WTC11 (cell line): Measurements from ENCODE around the gene CDH18. TPM values are rescaled to one million over a fixed set of nuclear protein-coding genes. Genes with fewer than 3 reads are reported as not detected.

ENCODE experiments used
- ATAC-seq: fragments of 200-7000 bp; cut with Tn5 transposase; 2 replicates; pipeline ENCODE4 v1.10.0; 2021; ENCODE audit warnings: mild to moderate bottlenecking, moderate library complexity
- CTCF ChIA-PET: fragments of 300-600 bp; sonication (Branson Sonifier 250); formaldehyde crosslinking; loops from one replicate; lab custom pipeline; 2021; ENCODE audit warnings: antibody characterized with exemption; lab: Charles Lee
- POLR2A ChIA-PET: fragments of 350-600 bp; sonication (Branson Sonifier 250); formaldehyde crosslinking; loops from one replicate; lab custom pipeline; 2021; ENCODE audit warnings: antibody characterized with exemption; lab: Charles Lee
- DNase-seq: peaks from one replicate; pipeline ENCODE4 v3.0.0; 2021; ENCODE audit warnings: low spot score
- H3K27ac Mint-ChIP-seq: 2 replicates; pipeline ENCODE4 v1.8.0; 2021; ENCODE audit warnings: mixed read lengths
- H3K27me3 Mint-ChIP-seq: 2 replicates; pipeline ENCODE4 v1.8.0; 2021; ENCODE audit warnings: low read depth, mild to moderate bottlenecking, moderate library complexity, mixed read lengths
- H3K36me3 Mint-ChIP-seq: 2 replicates; pipeline ENCODE4 v1.8.0; 2021; ENCODE audit warnings: mixed read lengths
- H3K4me1 Mint-ChIP-seq: 2 replicates; pipeline ENCODE4 v1.8.0; 2022; ENCODE audit warnings: mixed read lengths
- H3K4me3 Mint-ChIP-seq: 2 replicates; pipeline ENCODE4 v1.8.0; 2021; ENCODE audit warnings: mild to moderate bottlenecking, moderate library complexity, mixed read lengths
- H3K9me3 Mint-ChIP-seq: 2 replicates; pipeline ENCODE4 v1.8.0; 2021; ENCODE audit warnings: mixed read lengths
- ATF2 ChIP-seq: sonication (generic); formaldehyde crosslinking; IDR thresholded peaks from 2 replicates; pipeline ENCODE4 v1.8.1; 2022; ENCODE audit warnings: low read depth, missing genetic modification reagents, borderline replicate concordance
- CBFB ChIP-seq: sonication (generic); formaldehyde crosslinking; IDR thresholded peaks from 2 replicates; pipeline ENCODE4 v1.8.1; 2022; ENCODE audit warnings: mild to moderate bottlenecking, low read depth, missing genetic modification reagents
- ELF4 ChIP-seq: sonication (generic); formaldehyde crosslinking; IDR thresholded peaks from 2 replicates; pipeline ENCODE4 v1.8.1; 2022; ENCODE audit warnings: low read depth, mild to moderate bottlenecking, moderate library complexity, missing genetic modification reagents
- EMX1 ChIP-seq: fragments of 250-450 bp; sonication (Bioruptor Pico); IDR thresholded peaks from 2 replicates; pipeline ENCODE4 v1.8.0; 2021; ENCODE audit warnings: mild to moderate bottlenecking
- ERG ChIP-seq: fragments of 250-450 bp; sonication (Bioruptor Pico); IDR thresholded peaks from 2 replicates; pipeline ENCODE4 v1.8.0; 2021; ENCODE audit warnings: mild to moderate bottlenecking
- FOXK1 ChIP-seq: sonication (generic); formaldehyde crosslinking; IDR thresholded peaks from 2 replicates; pipeline ENCODE4 v1.8.0; 2022; ENCODE audit warnings: mild to moderate bottlenecking, moderate library complexity, missing genetic modification reagents
- FOXP1 ChIP-seq: sonication (generic); formaldehyde crosslinking; IDR thresholded peaks from 2 replicates; pipeline ENCODE4 v1.8.0; 2022; ENCODE audit warnings: missing genetic modification reagents, mild to moderate bottlenecking, moderate library complexity, borderline replicate concordance
- FOXP4 ChIP-seq: sonication (generic); formaldehyde crosslinking; IDR thresholded peaks from 2 replicates; pipeline ENCODE4 v1.8.0; 2022; ENCODE audit warnings: mild to moderate bottlenecking, missing genetic modification reagents
- GTF2I ChIP-seq: fragments of 250-450 bp; sonication (Bioruptor Pico); conservative IDR thresholded peaks from 2 replicates; pipeline ENCODE4 v1.4.0; 2021; ENCODE audit warnings: mild to moderate bottlenecking
- HMGA2 ChIP-seq: fragments of 250-450 bp; sonication (Bioruptor Pico); IDR thresholded peaks from 2 replicates; pipeline ENCODE4 v1.4.0; 2021; ENCODE audit warnings: mild to moderate bottlenecking, moderate library complexity
- IRF1 ChIP-seq: sonication (generic); formaldehyde crosslinking; IDR thresholded peaks from 2 replicates; pipeline ENCODE4 v1.8.0; 2023; ENCODE audit warnings: missing genetic modification reagents
- IRF2 ChIP-seq: sonication (generic); formaldehyde crosslinking; IDR thresholded peaks from 2 replicates; pipeline ENCODE4 v1.8.0; 2022; ENCODE audit warnings: low read depth, missing genetic modification reagents, borderline replicate concordance
- MAX ChIP-seq: sonication (generic); formaldehyde crosslinking; IDR thresholded peaks from 2 replicates; pipeline ENCODE4 v1.8.0; 2022; ENCODE audit warnings: mild to moderate bottlenecking, missing genetic modification reagents
- NFATC4 ChIP-seq: fragments of 250-450 bp; sonication (Bioruptor Pico); IDR thresholded peaks from 2 replicates; pipeline ENCODE4 v1.9.0; 2021; ENCODE audit warnings: mild to moderate bottlenecking
- NR2C2 ChIP-seq: sonication (generic); formaldehyde crosslinking; IDR thresholded peaks from 2 replicates; pipeline ENCODE4 v1.8.0; 2022; ENCODE audit warnings: mild to moderate bottlenecking, missing genetic modification reagents
- PRDM15 ChIP-seq: sonication (generic); formaldehyde crosslinking; IDR thresholded peaks from 2 replicates; pipeline ENCODE4 v1.8.0; 2022; ENCODE audit warnings: missing genetic modification reagents
- TP53 ChIP-seq: sonication (generic); formaldehyde crosslinking; IDR thresholded peaks from 2 replicates; pipeline ENCODE4 v1.8.1; 2023; ENCODE audit warnings: mild to moderate bottlenecking, missing genetic modification reagents
- ZNF317 ChIP-seq: sonication (generic); formaldehyde crosslinking; IDR thresholded peaks from 2 replicates; pipeline ENCODE4 v1.8.1; 2023; ENCODE audit warnings: low read depth, mild to moderate bottlenecking, moderate library complexity, missing genetic modification reagents, borderline replicate concordance
- total RNA-seq: library from RNA; stranded (reverse); gene quantifications from 3 replicates; pipeline ENCODE4 v1.2.3, GENCODE V29; 2021

CDH18 gene
- total RNA-seq, 1 experiment from 2014 or later, result 0.24 TPM

GRCh38 chr5:19577882-19578281, 410.1 kb downstream of the CDH18 start:
- no peaks in the 10 kb centered on the region for H3K9me3 Mint-ChIP-seq
- no peaks in the 10 kb centered on the region for H3K36me3 Mint-ChIP-seq
- peak; percentile 42; the same call in 1 of the 2 replicates for TF ChIP-seq PRDM15 (CRISPR knock-in tag)
- TF ChIP-seq FOXP4 (CRISPR knock-in tag), result no peak
- no peaks in the 10 kb centered on the region for H3K27me3 Mint-ChIP-seq
- no peak for ATAC-seq
- H3K4me3 Mint-ChIP-seq, result no peak overlapping the region
- no peaks in the 10 kb centered on the region for H3K4me1 Mint-ChIP-seq
- H3K27ac Mint-ChIP-seq, result no peak overlapping the region
- ChIA-PET CTCF (interaction anchor here (0.5 kb wide), 1 partner anchor 61 kb away, joined by 5 read pairs; no protein-coding TSS in a partner anchor), POLR2A (no interaction called here)
- DNase-seq, result no peak

GRCh38 chr5:19568004-19568403, 420.0 kb downstream of the CDH18 start:
- H3K27ac Mint-ChIP-seq, result no peak overlapping the region
- 0 out of 2 replicates have a peak, but pooled peaks cover 9% of the 10 kb centered on the region for H3K9me3 Mint-ChIP-seq
- ChIA-PET CTCF (no interaction called here), POLR2A (no interaction called here)
- no peaks in the 10 kb centered on the region for H3K4me1 Mint-ChIP-seq
- no peak overlapping the region for H3K4me3 Mint-ChIP-seq
- ATAC-seq (peak; percentile 44; the same call in 1 of the 2 replicates), DNase-seq (no peak)
- no peaks in the 10 kb centered on the region; the same call in 1 of the 2 replicates for H3K27me3 Mint-ChIP-seq
- TF ChIP-seq TP53 (CRISPR knock-in tag), result no peak
- no peaks in the 10 kb centered on the region for H3K36me3 Mint-ChIP-seq

- POLR2A ChIA-PET, result interaction anchor here (0.5 kb wide), 1 partner anchor 12 kb away, joined by 9 read pairs; no protein-coding TSS in a partner anchor
- Mint-ChIP-seq H3K36me3 (no peaks in the 10 kb centered on the region), H3K9me3 (0 out of 2 replicates have a peak, but pooled peaks cover 9% of the 10 kb centered on the region), H3K27me3 (no peaks in the 10 kb centered on the region; the same call in 1 of the 2 replicates), H3K27ac (no peak overlapping the region), H3K4me1 (no peaks in the 10 kb centered on the region), H3K4me3 (no peak overlapping the region)
- DNase-seq (no peak), ATAC-seq (no peak)
- CTCF ChIA-PET, result no interaction called here
- TF ChIP-seq MAX (CRISPR knock-in tag) (no peak), CBFB (CRISPR knock-in tag) (no peak), ATF2 (CRISPR knock-in tag) (no peak), GTF2I (CRISPR knock-in tag) (no peak), NR2C2 (CRISPR knock-in tag) (no peak), FOXP1 (CRISPR knock-in tag) (no peak), ZNF317 (CRISPR knock-in tag) (no peak), IRF2 (CRISPR knock-in tag) (no peak), IRF1 (CRISPR knock-in tag) (no peak), ERG (no peak), NFATC4 (CRISPR knock-in tag) (no peak), FOXK1 (no peak), ELF4 (CRISPR knock-in tag) (no peak), EMX1 (no peak), HMGA2 (CRISPR knock-in tag) (no peak)
These were observed 422.5 kb downstream of the CDH18 start for GRCh38 chr5:19565466-19565865.
